PC-9 (cell line): ENCODE measurements around the gene CAMKMT. TPM values are rescaled to one million over a fixed set of nuclear protein-coding genes. Genes with fewer than 3 reads are reported as not detected.
A peak's percentile ranks its signal among the peaks of the same experiment; 100 is the strongest.

ENCODE experiments used
- BruUV-seq: library from RNA; stranded (reverse); fragments of 400-500 nt; replicated peaks from 2 replicates; lab custom pipeline; 2021; lab: Mats Ljungman, UMichigan
- CTCF ChIA-PET: fragments of 300-600 bp; sonication (Branson Sonifier 250); formaldehyde crosslinking; loops from one replicate; lab custom pipeline; 2022; ENCODE audit warnings: antibody characterized with exemption; lab: Charles Lee
- POLR2A ChIA-PET: fragments of 300-600 bp; sonication (Branson Sonifier 250); formaldehyde crosslinking; loops from one replicate; lab custom pipeline; 2022; ENCODE audit warnings: antibody characterized with exemption; ENCODE audit not compliant: unreplicated experiment; lab: Charles Lee
- DNase-seq, 2 experiments: peaks; one replicate each; pipeline versions ENCODE4 v3.0.0 to v3.0.0-alpha.2; 2015 to 2022; ENCODE audit warnings: mixed read lengths in 1 of 2
- H2AFZ ChIP-seq: fragments of 200-600 bp; sonication (generic); 2 replicates; pipeline ENCODE4 v1.8.1; 2017; ENCODE audit warnings: antibody characterized with exemption
- H3F3A ChIP-seq: fragments of 200-600 bp; sonication (generic); 2 replicates; pipeline ENCODE4 v1.8.1; 2017; ENCODE audit warnings: antibody characterized with exemption, mild to moderate bottlenecking, low read depth; ENCODE audit not compliant: insufficient read depth
- H3K27ac ChIP-seq: fragments of 200-600 bp; sonication (generic); 2 replicates; pipeline ENCODE4 v1.6.1; 2016; ENCODE audit warnings: mixed run types
- H3K27me3 ChIP-seq: fragments of 200-600 bp; sonication (generic); 2 replicates; pipeline ENCODE4 v1.6.1; 2016; ENCODE audit warnings: low read depth, mixed run types; ENCODE audit not compliant: insufficient read depth
- H3K36me3 ChIP-seq: fragments of 200-600 bp; sonication (generic); 2 replicates; pipeline ENCODE4 v1.6.1; 2016; ENCODE audit warnings: low read depth, mixed run types
- H3K4me1 ChIP-seq: fragments of 200-600 bp; sonication (generic); replicated peaks from 2 replicates; pipeline ENCODE4 v1.6.1; 2016; ENCODE audit warnings: mixed run types; ENCODE audit not compliant: insufficient read depth
- H3K4me2 ChIP-seq: fragments of 200-600 bp; sonication (generic); 2 replicates; pipeline ENCODE4 v1.6.1; 2017; ENCODE audit warnings: mixed run types
- H3K4me3 ChIP-seq: fragments of 200-600 bp; sonication (generic); 2 replicates; pipeline ENCODE4 v1.6.1; 2016; ENCODE audit warnings: mixed run types
- H3K79me2 ChIP-seq: fragments of 200-600 bp; sonication (generic); 2 replicates; pipeline ENCODE4 v1.6.1; 2017; ENCODE audit warnings: low read depth, mixed run types
- H3K9me2 ChIP-seq: fragments of 200-600 bp; sonication (generic); 2 replicates; pipeline ENCODE4 v1.8.1; 2017; ENCODE audit warnings: mild to moderate bottlenecking; ENCODE audit not compliant: insufficient read depth
- H3K9me3 ChIP-seq: fragments of 200-600 bp; sonication (generic); 2 replicates; pipeline ENCODE4 v1.8.1; 2016; ENCODE audit warnings: low read depth; ENCODE audit not compliant: insufficient read depth
- H4K20me1 ChIP-seq: fragments of 200-600 bp; sonication (generic); 2 replicates; pipeline ENCODE4 v1.8.1; 2017; ENCODE audit not compliant: insufficient read depth
- EZH2 ChIP-seq: fragments of 200-600 bp; sonication (generic); IDR thresholded peaks from 2 replicates; pipeline ENCODE4 v1.8.0; 2017; ENCODE audit warnings: antibody characterized with exemption, low read depth
- intact Hi-C: fragments of 100-400 bp; cut with micrococcal nuclease; formaldehyde crosslinking; loops from one replicate; pipeline ENCODE4 v1.10.0; 2022; ENCODE audit not compliant: unreplicated experiment
- total RNA-seq: library from RNA; stranded (reverse); gene quantifications from 2 replicates; pipeline ENCODE4 v1.2.3, GENCODE V29; 2021
- TF ChIP-seq, protein P1 (sequence below): fragments of 200-600 bp; sonication (generic); conservative IDR thresholded peaks from 2 replicates; pipeline ENCODE4 v1.6.1; 2017; ENCODE audit warnings: mixed run types, antibody characterized with exemption, mild to moderate bottlenecking, moderate library complexity

The CAMKMT gene
- total RNA-seq, 1 experiment from 2014 or later: 17.9 TPM

DNA sequence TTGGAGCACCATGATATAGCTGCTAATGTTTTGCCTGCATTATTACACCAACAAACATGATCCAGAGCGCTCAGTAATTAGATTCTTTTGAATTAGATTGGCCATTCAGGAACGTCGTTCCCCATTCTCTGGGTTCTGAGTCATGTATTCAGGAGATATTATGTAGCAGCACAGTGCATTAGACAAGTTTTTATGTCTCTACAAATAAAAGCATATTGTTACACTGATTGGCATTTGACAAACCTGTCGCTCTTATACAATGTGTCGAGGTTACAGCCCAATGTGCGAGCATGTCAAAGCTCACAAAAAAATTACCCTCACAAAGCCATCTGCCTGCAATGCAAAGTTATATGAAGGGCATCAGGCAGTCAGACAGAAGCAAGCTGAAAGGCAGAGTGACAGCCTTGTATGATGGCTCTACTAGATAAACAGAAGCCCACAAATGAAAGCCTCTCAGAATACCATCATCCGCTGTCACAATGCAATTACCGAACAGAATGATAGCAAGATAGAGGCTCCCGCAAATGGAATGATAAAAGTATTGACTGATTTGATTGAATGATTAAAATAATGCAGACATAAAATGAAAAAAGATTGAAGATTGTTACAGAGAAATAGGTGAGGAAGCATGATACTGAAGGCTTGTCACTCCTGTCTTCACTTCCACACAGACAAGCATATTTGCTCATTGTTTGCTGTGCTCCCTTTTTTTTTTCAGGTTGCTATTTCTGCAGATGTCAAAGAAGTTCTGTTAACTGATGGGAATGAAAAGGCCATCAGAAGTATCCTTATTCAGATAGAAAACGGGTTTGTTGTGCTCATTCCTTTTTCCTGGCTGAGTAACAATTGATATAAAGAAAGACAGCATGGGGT is 345.2 kb downstream of the CAMKMT start:
- POLR2A ChIA-PET: interaction anchor here (0.6 kb wide), 1 partner anchor 227 kb away, joined by 4 read pairs; no protein-coding TSS in a partner anchor
- Histone ChIP-seq H3K79me2 (no peaks in the 10 kb centered on the region), H3F3A (peaks cover 7% of the 10 kb centered on the region), H3K27me3 (no peaks in the 10 kb centered on the region), H3K9me3 (no peaks in the 10 kb centered on the region), H3K27ac (no peak overlapping the region), H3K4me2 (no peak overlapping the region), H4K20me1 (no peaks in the 10 kb centered on the region), H3K36me3 (no peaks in the 10 kb centered on the region), H3K4me1 (peaks cover 18% of the 10 kb centered on the region), H3K9me2 (no peaks in the 10 kb centered on the region), H2AFZ (no peak overlapping the region), H3K4me3 (no peak overlapping the region)
- CTCF ChIA-PET: interaction anchor here (0.6 to 3.3 kb wide), 3 partner anchors 20 to 314 kb away, joined by 3 to 28 read pairs (median 5); no protein-coding TSS in a partner anchor
- intact Hi-C loops: loop anchor here (5.0 kb wide), 1 partner anchor 160 kb away; no protein-coding TSS in a partner anchor
- no TSS peak for BruUV-seq
- no peak for TF ChIP-seq EZH2
- TF ChIP-seq, protein P1, sequence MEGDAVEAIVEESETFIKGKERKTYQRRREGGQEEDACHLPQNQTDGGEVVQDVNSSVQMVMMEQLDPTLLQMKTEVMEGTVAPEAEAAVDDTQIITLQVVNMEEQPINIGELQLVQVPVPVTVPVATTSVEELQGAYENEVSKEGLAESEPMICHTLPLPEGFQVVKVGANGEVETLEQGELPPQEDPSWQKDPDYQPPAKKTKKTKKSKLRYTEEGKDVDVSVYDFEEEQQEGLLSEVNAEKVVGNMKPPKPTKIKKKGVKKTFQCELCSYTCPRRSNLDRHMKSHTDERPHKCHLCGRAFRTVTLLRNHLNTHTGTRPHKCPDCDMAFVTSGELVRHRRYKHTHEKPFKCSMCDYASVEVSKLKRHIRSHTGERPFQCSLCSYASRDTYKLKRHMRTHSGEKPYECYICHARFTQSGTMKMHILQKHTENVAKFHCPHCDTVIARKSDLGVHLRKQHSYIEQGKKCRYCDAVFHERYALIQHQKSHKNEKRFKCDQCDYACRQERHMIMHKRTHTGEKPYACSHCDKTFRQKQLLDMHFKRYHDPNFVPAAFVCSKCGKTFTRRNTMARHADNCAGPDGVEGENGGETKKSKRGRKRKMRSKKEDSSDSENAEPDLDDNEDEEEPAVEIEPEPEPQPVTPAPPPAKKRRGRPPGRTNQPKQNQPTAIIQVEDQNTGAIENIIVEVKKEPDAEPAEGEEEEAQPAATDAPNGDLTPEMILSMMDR: no peak
- DNase-seq: no peak

DNA sequence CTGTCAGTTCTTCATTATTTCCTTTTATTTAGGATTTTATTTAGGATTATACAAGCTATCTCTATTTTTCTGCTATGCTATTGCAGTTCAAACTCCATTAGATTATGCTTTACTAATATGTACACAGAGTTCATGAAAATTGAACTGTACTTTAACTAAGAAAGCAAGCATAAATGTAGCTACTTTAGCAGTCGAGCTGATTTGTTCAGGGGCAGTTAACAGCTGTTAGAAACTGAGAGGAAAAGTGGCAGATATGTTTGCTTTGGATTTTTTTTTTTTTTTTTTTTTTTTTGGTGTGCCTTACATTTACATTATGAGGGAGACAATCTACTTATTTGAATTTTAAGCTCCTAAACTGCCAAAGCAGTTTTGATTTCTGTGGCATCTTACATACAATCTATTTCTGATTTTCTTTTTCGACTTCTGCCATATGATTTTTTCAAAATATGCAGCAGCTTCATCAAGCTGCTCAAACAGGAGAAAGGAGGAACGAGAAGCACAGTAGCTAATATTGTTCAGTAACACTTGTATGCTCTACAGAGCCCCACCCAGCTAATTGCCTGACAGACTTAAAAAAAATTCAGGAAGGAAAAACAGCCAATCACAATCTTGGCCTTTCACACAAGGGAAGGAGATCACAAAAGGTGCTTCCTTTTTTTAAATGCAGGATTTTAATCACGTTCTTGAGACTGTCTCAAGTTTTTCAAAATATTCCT is 346.4 kb downstream of the CAMKMT start:
- Histone ChIP-seq H4K20me1 (no peaks in the 10 kb centered on the region), H3K36me3 (no peaks in the 10 kb centered on the region), H3K9me2 (no peaks in the 10 kb centered on the region), H2AFZ (peak overlapping the region; percentile 31; the same call in 1 of the 2 replicates), H3K9me3 (no peaks in the 10 kb centered on the region), H3K4me1 (peaks cover 18% of the 10 kb centered on the region), H3K4me3 (peak overlapping the region; percentile 25; the same call in 1 of the 2 replicates), H3K4me2 (peak overlapping the region; percentile 57), H3K27me3 (no peaks in the 10 kb centered on the region), H3K79me2 (no peaks in the 10 kb centered on the region), H3F3A (peaks cover 7% of the 10 kb centered on the region), H3K27ac (peak overlapping the region; percentile 32)
- peak; percentile 38 to 66 for DNase-seq
- ChIA-PET POLR2A (interaction anchor here (0.6 to 0.7 kb wide), 5 partner anchors 56 to 462 kb away, joined by 3 to 20 read pairs (median 4); no protein-coding TSS in a partner anchor), CTCF (interaction anchor here (0.6 to 3.3 kb wide), 2 partner anchors 150 to 229 kb away, joined by 3 to 28 read pairs; no protein-coding TSS in a partner anchor)
- intact Hi-C loops: loop anchor here (5.0 kb wide), 1 partner anchor 161 kb away; no protein-coding TSS in a partner anchor
- TF ChIP-seq EZH2: no peak
- TF ChIP-seq, protein P1: no peak
- BruUV-seq: no TSS peak

DNA sequence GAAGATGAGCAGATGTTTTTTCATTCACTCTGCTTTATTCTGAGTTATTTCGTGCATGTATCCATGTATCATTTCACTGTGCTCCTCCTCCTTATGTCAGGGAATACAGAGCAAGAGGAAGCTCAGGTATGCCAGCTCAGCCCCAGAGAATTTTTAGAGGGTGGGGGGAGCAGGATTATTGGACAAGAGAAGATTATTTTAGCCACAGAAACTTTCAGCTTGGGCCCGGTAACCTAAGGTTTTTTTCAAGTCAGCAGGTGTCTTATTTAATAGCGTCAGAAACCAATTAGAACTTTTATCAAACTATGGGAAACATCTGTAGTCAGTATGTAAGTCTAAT is 346.9 kb downstream of the CAMKMT start:
- H3K27me3 ChIP-seq: no peaks in the 10 kb centered on the region
- no peaks in the 10 kb centered on the region for H4K20me1 ChIP-seq
- H3K4me1 ChIP-seq: peaks cover 18% of the 10 kb centered on the region
- H3K27ac ChIP-seq: peak overlapping the region; percentile 32
- intact Hi-C loops: loop anchor here (5.0 kb wide), 1 partner anchor 161 kb away; no protein-coding TSS in a partner anchor
- ChIA-PET CTCF (interaction anchor here (3.3 kb wide), 1 partner anchor 229 kb away, joined by 28 read pairs; no protein-coding TSS in a partner anchor), POLR2A (interaction anchor here (0.6 to 0.7 kb wide), 4 partner anchors 57 to 461 kb away, joined by 3 to 20 read pairs (median 5); no protein-coding TSS in a partner anchor)
- H3K9me3 ChIP-seq: no peaks in the 10 kb centered on the region
- H3K79me2 ChIP-seq: no peaks in the 10 kb centered on the region
- peak overlapping the region; percentile 57 for H3K4me2 ChIP-seq
- H3K9me2 ChIP-seq: no peaks in the 10 kb centered on the region
- H3K4me3 ChIP-seq: peak overlapping the region; percentile 25; the same call in 1 of the 2 replicates
- DNase-seq: peak; percentile 48 to 78
- no peaks in the 10 kb centered on the region for H3K36me3 ChIP-seq
- peaks cover 7% of the 10 kb centered on the region for H3F3A ChIP-seq
- no TSS peak for BruUV-seq
- TF ChIP-seq EZH2: no peak
- TF ChIP-seq, protein P1: no peak
- H2AFZ ChIP-seq: peak overlapping the region; percentile 31; the same call in 1 of the 2 replicates
